Mesendoderm (in vitro differentiated cells): Measurements from ENCODE around the gene MAN1A2.

Source experiments
- DNase-seq: peaks from one replicate; pipeline ENCODE4 v3.0.0; 2013
- H2AK5ac ChIP-seq: 2 replicates; pipeline ENCODE4 v1.6.1; 2013; ENCODE audit warnings: low read length, inconsistent platforms
- H2BK120ac ChIP-seq: 2 replicates; pipeline ENCODE4 v1.6.1; 2013; ENCODE audit warnings: low read depth, mild to moderate bottlenecking, low read length, moderate library complexity, mixed read lengths
- H2BK15ac ChIP-seq: replicated peaks from 2 replicates; pipeline ENCODE4 v1.6.1; 2013; ENCODE audit warnings: low read depth, mild to moderate bottlenecking, moderate library complexity
- H2BK5ac ChIP-seq: 2 replicates; pipeline ENCODE4 v1.6.1; 2013; ENCODE audit warnings: low read length, inconsistent platforms
- H3K18ac ChIP-seq: 2 replicates; pipeline ENCODE4 v1.6.1; 2013; ENCODE audit warnings: mild to moderate bottlenecking, low read length, mixed read lengths
- H3K23ac ChIP-seq: one replicate; pipeline ENCODE4 v1.6.1; 2013; ENCODE audit warnings: low read length
- H3K27ac ChIP-seq: 2 replicates; pipeline ENCODE4 v1.5.1; 2013; ENCODE audit warnings: low read depth, mild to moderate bottlenecking, inconsistent platforms, low read length, moderate library complexity
- H3K27me3 ChIP-seq: 2 replicates; pipeline ENCODE4 v1.6.1; 2013; ENCODE audit warnings: low read length, control low read depth, mild to moderate bottlenecking, inconsistent platforms; ENCODE audit not compliant: insufficient read depth, poor library complexity
- H3K36me3 ChIP-seq: 2 replicates; pipeline ENCODE4 v1.6.1; 2013; ENCODE audit warnings: low read length, inconsistent platforms; ENCODE audit not compliant: control insufficient read depth, insufficient read depth
- H3K4ac ChIP-seq: one replicate; pipeline ENCODE4 v1.6.1; 2013; ENCODE audit warnings: low read depth, mild to moderate bottlenecking, low read length, moderate library complexity
- H3K4me1 ChIP-seq: 2 replicates; pipeline ENCODE4 v1.6.1; 2013; ENCODE audit warnings: low read depth, low read length, inconsistent platforms; ENCODE audit not compliant: control insufficient read depth
- H3K4me2 ChIP-seq: 2 replicates; pipeline ENCODE4 v1.6.1; 2013; ENCODE audit warnings: low read length
- H3K4me3 ChIP-seq: 2 replicates; pipeline ENCODE4 v1.5.1; 2013; ENCODE audit warnings: mild to moderate bottlenecking, low read length
- H3K56ac ChIP-seq: one replicate; pipeline ENCODE4 v1.6.1; 2013; ENCODE audit warnings: low read length
- H3K79me1 ChIP-seq: 2 replicates; pipeline ENCODE4 v1.6.1; 2013; ENCODE audit warnings: low read length, inconsistent platforms
- H3K79me2 ChIP-seq: 2 replicates; pipeline ENCODE4 v1.6.1; 2013; ENCODE audit warnings: mild to moderate bottlenecking, low read length; ENCODE audit not compliant: control insufficient read depth, insufficient read depth
- H3K9ac ChIP-seq: 2 replicates; pipeline ENCODE4 v1.6.1; 2013; ENCODE audit warnings: low read length, inconsistent platforms
- H4K5ac ChIP-seq: one replicate; pipeline ENCODE4 v1.6.1; 2013; ENCODE audit warnings: low read length
- H4K8ac ChIP-seq: one replicate; pipeline ENCODE4 v1.6.1; 2013; ENCODE audit warnings: low read depth, mild to moderate bottlenecking, control low read depth, low read length, moderate library complexity
- WGBS: extraction: QIAGEN DNeasy Blood & Tissue Kit; methylation state at CpG from one replicate; pipeline ENCODE4 v1.1.7; 2013; ENCODE audit warnings: low lambda C conversion rate, missing lambda C conversion rate; ENCODE audit not compliant: insufficient coverage; ENCODE audit errors: extremely low coverage; 5-methylcytosine and 5-hydroxymethylcytosine counted together

The MAN1A2 gene

GRCh38 chr1:117512728-117513321, 145.6 kb downstream of the MAN1A2 start:
- Histone ChIP-seq H3K4me3 (no peak overlapping the region), H3K27me3 (no peaks in the 10 kb centered on the region), H3K56ac (no peak overlapping the region), H2AK5ac (no peak overlapping the region), H3K23ac (no peak overlapping the region), H3K79me2 (no peaks in the 10 kb centered on the region), H3K18ac (no peak overlapping the region), H3K79me1 (no peaks in the 10 kb centered on the region), H2BK120ac (no peak overlapping the region), H3K4me1 (no peaks in the 10 kb centered on the region), H4K8ac (no peak overlapping the region), H3K4ac (no peak overlapping the region), H3K4me2 (no peak overlapping the region), H3K9ac (no peak overlapping the region), H3K27ac (no peak overlapping the region), H2BK15ac (no peak overlapping the region), H4K5ac (no peak overlapping the region), H2BK5ac (no peak overlapping the region), H3K36me3 (no peaks in the 10 kb centered on the region)
- DNase-seq, result no peak
- WGBS, result no CpG with 5 or more reads among the region's 1 CpG

DNA sequence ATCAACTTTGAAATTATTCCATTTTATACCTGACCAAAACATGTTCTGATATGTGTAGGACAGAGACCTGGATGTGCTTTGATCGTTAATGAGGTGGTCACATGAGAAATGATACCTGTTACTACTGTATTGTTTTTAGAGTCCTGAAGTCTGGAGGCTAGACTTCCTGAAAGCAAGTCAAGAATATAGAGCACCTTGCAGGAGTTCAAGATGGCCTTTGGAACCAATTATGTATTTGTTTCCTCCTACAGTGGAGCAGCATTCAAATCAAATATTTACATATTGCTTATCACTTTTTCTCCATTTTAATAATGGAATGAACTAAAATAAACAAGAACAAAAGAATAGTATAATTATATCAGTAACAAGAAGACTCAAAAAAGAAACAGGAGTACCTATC, 155.9 kb downstream of the MAN1A2 start:
- Histone ChIP-seq H3K56ac (no peak overlapping the region), H2BK5ac (no peak overlapping the region), H3K23ac (no peak overlapping the region), H3K27me3 (no peaks in the 10 kb centered on the region), H3K4ac (no peak overlapping the region), H4K8ac (no peak overlapping the region), H3K79me1 (no peaks in the 10 kb centered on the region), H3K18ac (no peak overlapping the region), H3K9ac (no peak overlapping the region), H2BK120ac (no peak overlapping the region), H3K4me3 (no peak overlapping the region), H2AK5ac (no peak overlapping the region), H3K27ac (no peak overlapping the region), H3K4me1 (no peaks in the 10 kb centered on the region), H4K5ac (no peak overlapping the region), H2BK15ac (no peak overlapping the region), H3K79me2 (no peaks in the 10 kb centered on the region), H3K4me2 (no peak overlapping the region), H3K36me3 (no peaks in the 10 kb centered on the region)
- WGBS, result no CpG with 5 or more reads among the region's 1 CpG
- DNase-seq, result no peak

GRCh38 chr1:117527074-117527473, 159.8 kb downstream of the MAN1A2 start:
- Histone ChIP-seq H3K4ac (no peak overlapping the region), H4K5ac (no peak overlapping the region), H2BK120ac (no peak overlapping the region), H3K4me3 (no peak overlapping the region), H2BK15ac (no peak overlapping the region), H3K4me2 (no peak overlapping the region), H2BK5ac (no peak overlapping the region), H3K23ac (no peak overlapping the region), H3K56ac (no peak overlapping the region), H3K79me1 (no peaks in the 10 kb centered on the region), H3K27ac (no peak overlapping the region), H3K18ac (no peak overlapping the region), H3K27me3 (no peaks in the 10 kb centered on the region), H3K79me2 (no peaks in the 10 kb centered on the region), H4K8ac (no peak overlapping the region), H3K36me3 (no peaks in the 10 kb centered on the region), H2AK5ac (no peak overlapping the region), H3K4me1 (no peaks in the 10 kb centered on the region), H3K9ac (no peak overlapping the region)
- WGBS, result no CpG with 5 or more reads among the region's 4 CpGs
- no peak for DNase-seq

DNA sequence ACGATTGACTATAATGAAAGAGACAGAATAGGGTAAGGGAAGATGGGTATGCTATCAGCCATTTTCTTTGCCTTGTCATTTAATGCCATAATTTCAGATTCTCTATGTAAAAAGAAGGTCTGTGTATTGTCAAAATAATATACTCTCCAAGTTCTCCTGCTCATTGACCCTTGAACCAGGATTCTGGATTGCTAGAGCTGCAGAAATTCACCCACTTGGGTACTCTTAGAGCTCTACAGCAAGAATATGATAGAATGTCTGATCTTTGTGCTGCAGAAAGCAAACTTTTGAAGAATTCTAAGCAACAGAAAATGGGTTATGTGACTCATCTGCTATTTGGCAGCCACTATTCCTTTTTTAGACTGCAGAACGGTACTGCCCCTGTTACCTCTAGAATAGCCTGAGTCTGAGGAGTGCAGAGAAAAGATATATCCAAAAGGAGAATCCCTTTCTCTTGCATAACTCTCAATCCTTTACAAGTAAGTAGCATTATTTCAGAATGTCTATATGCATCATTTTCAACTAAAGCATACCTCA, 160.4 kb downstream of the MAN1A2 start:
- H4K8ac ChIP-seq, result no peak overlapping the region
- no peak overlapping the region for H2BK15ac ChIP-seq
- no peak overlapping the region for H2BK120ac ChIP-seq
- no peak overlapping the region for H3K18ac ChIP-seq
- WGBS, result no CpG with 5 or more reads among the region's 2 CpGs
- no peak overlapping the region for H3K4ac ChIP-seq
- H3K79me1 ChIP-seq, result no peaks in the 10 kb centered on the region
- no peak overlapping the region for H3K4me2 ChIP-seq
- H3K9ac ChIP-seq, result no peak overlapping the region
- no peak overlapping the region for H2BK5ac ChIP-seq
- no peak for DNase-seq
- no peaks in the 10 kb centered on the region for H3K27me3 ChIP-seq
- no peak overlapping the region for H3K27ac ChIP-seq
- H2AK5ac ChIP-seq, result no peak overlapping the region
- H3K23ac ChIP-seq, result no peak overlapping the region
- no peaks in the 10 kb centered on the region for H3K4me1 ChIP-seq
- no peak overlapping the region for H3K56ac ChIP-seq
- no peak overlapping the region for H3K4me3 ChIP-seq
- no peaks in the 10 kb centered on the region for H3K36me3 ChIP-seq
- H3K79me2 ChIP-seq, result no peaks in the 10 kb centered on the region
- H4K5ac ChIP-seq, result no peak overlapping the region

DNA sequence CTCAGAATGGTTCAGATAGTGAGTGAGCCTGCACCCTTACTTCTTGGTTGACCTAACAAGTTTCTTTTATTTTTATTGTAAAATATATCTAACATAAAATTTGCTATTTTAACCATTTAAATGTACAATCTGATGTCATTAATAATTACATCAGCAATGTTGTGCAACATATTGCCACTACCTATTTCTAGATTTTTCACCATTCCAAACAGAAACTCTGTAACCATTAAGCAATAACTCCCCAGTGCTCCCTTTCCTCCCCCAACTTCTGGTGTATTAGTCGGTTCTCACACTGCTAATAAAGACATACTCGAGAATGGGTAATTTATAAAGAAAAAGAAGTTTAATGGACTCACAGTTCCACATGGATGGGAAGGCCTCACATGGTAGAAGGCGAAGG, 162.4 kb downstream of the MAN1A2 start:
- H2BK5ac ChIP-seq, result no peak overlapping the region
- no peak overlapping the region for H4K8ac ChIP-seq
- H3K4me3 ChIP-seq, result no peak overlapping the region
- no peaks in the 10 kb centered on the region for H3K27me3 ChIP-seq
- DNase-seq, result no peak
- no peaks in the 10 kb centered on the region for H3K79me2 ChIP-seq
- H2BK15ac ChIP-seq, result no peak overlapping the region
- H3K56ac ChIP-seq, result no peak overlapping the region
- H3K27ac ChIP-seq, result no peak overlapping the region
- H4K5ac ChIP-seq, result no peak overlapping the region
- H3K4me1 ChIP-seq, result no peaks in the 10 kb centered on the region
- WGBS, result no CpG with 5 or more reads among the region's 3 CpGs
- H3K36me3 ChIP-seq, result no peaks in the 10 kb centered on the region
- H3K18ac ChIP-seq, result no peak overlapping the region
- H3K4ac ChIP-seq, result no peak overlapping the region
- no peak overlapping the region for H3K23ac ChIP-seq
- H2AK5ac ChIP-seq, result no peak overlapping the region
- no peak overlapping the region for H2BK120ac ChIP-seq
- H3K4me2 ChIP-seq, result no peak overlapping the region
- H3K79me1 ChIP-seq, result no peaks in the 10 kb centered on the region
- no peak overlapping the region for H3K9ac ChIP-seq

DNA sequence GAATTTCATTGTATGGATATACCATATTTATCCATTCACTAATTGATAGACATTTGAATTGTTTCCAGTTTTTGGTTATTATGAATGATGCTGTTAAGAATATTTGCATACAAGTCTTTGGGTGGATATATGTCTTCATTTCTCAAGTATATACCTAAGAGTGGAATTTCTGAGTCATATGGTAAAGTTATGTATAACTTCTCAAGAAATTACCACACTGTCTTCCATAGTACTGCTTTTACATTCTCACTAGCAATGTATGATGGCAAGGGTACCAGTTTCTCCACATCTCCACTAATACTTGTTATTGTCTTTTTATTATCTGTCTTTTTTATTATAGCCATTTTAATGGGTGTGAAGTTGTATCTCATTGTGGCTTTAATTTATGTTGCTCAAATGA, 164.0 kb downstream of the MAN1A2 start:
- no peaks in the 10 kb centered on the region for H3K36me3 ChIP-seq
- no peak overlapping the region for H2BK120ac ChIP-seq
- no peaks in the 10 kb centered on the region for H3K79me1 ChIP-seq
- H4K5ac ChIP-seq, result no peak overlapping the region
- H3K18ac ChIP-seq, result no peak overlapping the region
- H3K9ac ChIP-seq, result no peak overlapping the region
- H3K4me1 ChIP-seq, result no peaks in the 10 kb centered on the region
- H3K23ac ChIP-seq, result no peak overlapping the region
- no peaks in the 10 kb centered on the region for H3K27me3 ChIP-seq
- H3K4me2 ChIP-seq, result no peak overlapping the region
- no peak overlapping the region for H2BK15ac ChIP-seq
- H2AK5ac ChIP-seq, result no peak overlapping the region
- no peak overlapping the region for H2BK5ac ChIP-seq
- H3K4me3 ChIP-seq, result no peak overlapping the region
- no peak overlapping the region for H3K27ac ChIP-seq
- no peak overlapping the region for H4K8ac ChIP-seq
- H3K79me2 ChIP-seq, result no peaks in the 10 kb centered on the region
- H3K4ac ChIP-seq, result no peak overlapping the region
- no peak for DNase-seq
- H3K56ac ChIP-seq, result no peak overlapping the region
